SU-DHL-6 (cell line): ENCODE data around the gene MEIS1.

Source experiments
- H2AFZ ChIP-seq: fragments of 200-600 bp; sonication (generic); 2 replicates; pipeline ENCODE4 v1.6.1; 2014; ENCODE audit warnings: low read depth, mild to moderate bottlenecking, moderate library complexity, mixed read lengths, antibody characterized with exemption, low read length; ENCODE audit not compliant: severe bottlenecking
- H3F3A ChIP-seq: fragments of 200-600 bp; shearing (Covaris generic); 2 replicates; pipeline ENCODE4 v1.6.0; 2016; ENCODE audit warnings: antibody characterized with exemption, mild to moderate bottlenecking; ENCODE audit not compliant: insufficient read depth
- H3K27ac ChIP-seq: fragments of 200-600 bp; sonication (generic); 2 replicates; pipeline ENCODE4 v1.5.1; 2016; ENCODE audit warnings: low read depth, mild to moderate bottlenecking, low read length, moderate library complexity, mixed read lengths
- H3K27me3 ChIP-seq: fragments of 200-600 bp; sonication (generic), shearing (Covaris generic); 2 replicates; pipeline ENCODE4 v1.6.0; 2014; ENCODE audit warnings: mild to moderate bottlenecking, low read length
- H3K36me3 ChIP-seq: fragments of 200-600 bp; sonication (generic); 2 replicates; pipeline ENCODE4 v1.6.1; 2014; ENCODE audit warnings: mild to moderate bottlenecking, low read length, mixed read lengths
- H3K4me2 ChIP-seq: fragments of 300-600, 200-600 bp; shearing (Covaris generic), sonication (generic); 2 replicates; pipeline ENCODE4 v1.6.0; 2014; ENCODE audit warnings: low read length, low read depth, mild to moderate bottlenecking; ENCODE audit not compliant: poor library complexity, severe bottlenecking
- H3K4me3 ChIP-seq: fragments of 200-600 bp; sonication (generic); 2 replicates; pipeline ENCODE4 v1.5.1; 2014; ENCODE audit warnings: antibody characterized with exemption, low read length, mild to moderate bottlenecking, mixed read lengths; ENCODE audit not compliant: insufficient read depth, poor library complexity, severe bottlenecking
- H3K79me2 ChIP-seq: fragments of 200-600 bp; sonication (generic); 2 replicates; pipeline ENCODE4 v1.6.1; 2014; ENCODE audit warnings: mild to moderate bottlenecking, low read length, moderate library complexity; ENCODE audit not compliant: insufficient read depth
- H3K9ac ChIP-seq: fragments of 200-600 bp; sonication (generic); 2 replicates; pipeline ENCODE4 v1.7.0; 2014; ENCODE audit warnings: mild to moderate bottlenecking, low read length
- H3K9me2 ChIP-seq: fragments of 200-600 bp; sonication (generic); replicated peaks from 2 replicates; pipeline ENCODE4 v1.6.1; 2014; ENCODE audit warnings: low read length; ENCODE audit not compliant: insufficient read depth
- H3K9me3 ChIP-seq: fragments of 200-600 bp; sonication (generic); 2 replicates; pipeline ENCODE4 v1.6.1; 2014; ENCODE audit warnings: low read length, mixed read lengths; ENCODE audit not compliant: insufficient read depth
- H4K20me1 ChIP-seq: fragments of 200-600 bp; sonication (generic); 2 replicates; pipeline ENCODE4 v1.6.1; 2014; ENCODE audit warnings: low read depth, mild to moderate bottlenecking, antibody characterized with exemption, low read length, moderate library complexity, mixed read lengths
- CTCF ChIP-seq: fragments of 200-600 bp; sonication (generic); IDR thresholded peaks from one replicate; pipeline ENCODE4 v1.5.1; 2017; ENCODE audit warnings: antibody characterized with exemption, mild to moderate bottlenecking, low read length, moderate library complexity; ENCODE audit not compliant: insufficient read depth, poor library complexity, severe bottlenecking
- EZH2phosphoT487 ChIP-seq: fragments of 200-600 bp; sonication (generic), shearing (Covaris generic); conservative IDR thresholded peaks from 2 replicates; pipeline ENCODE4 v1.6.1; 2018; ENCODE audit warnings: mild to moderate bottlenecking, antibody characterized with exemption, low read length, moderate library complexity, mixed read lengths

MEIS1 gene

GRCh38 chr2:66525606-66526005 lies 90.7 kb downstream of the MEIS1 start:
- Histone ChIP-seq H3K36me3 (no peaks in the 10 kb centered on the region), H3K27ac (no peak overlapping the region), H3K9me3 (no peaks in the 10 kb centered on the region), H3K9me2 (no peaks in the 10 kb centered on the region), H3K9ac (no peak overlapping the region), H3K4me2 (no peak overlapping the region), H3K27me3 (no peaks in the 10 kb centered on the region), H4K20me1 (no peaks in the 10 kb centered on the region), H3K79me2 (no peaks in the 10 kb centered on the region), H3K4me3 (no peak overlapping the region), H3F3A (no peaks in the 10 kb centered on the region), H2AFZ (no peak overlapping the region)
- TF ChIP-seq EZH2phosphoT487 (no peak), CTCF (no peak)

DNA sequence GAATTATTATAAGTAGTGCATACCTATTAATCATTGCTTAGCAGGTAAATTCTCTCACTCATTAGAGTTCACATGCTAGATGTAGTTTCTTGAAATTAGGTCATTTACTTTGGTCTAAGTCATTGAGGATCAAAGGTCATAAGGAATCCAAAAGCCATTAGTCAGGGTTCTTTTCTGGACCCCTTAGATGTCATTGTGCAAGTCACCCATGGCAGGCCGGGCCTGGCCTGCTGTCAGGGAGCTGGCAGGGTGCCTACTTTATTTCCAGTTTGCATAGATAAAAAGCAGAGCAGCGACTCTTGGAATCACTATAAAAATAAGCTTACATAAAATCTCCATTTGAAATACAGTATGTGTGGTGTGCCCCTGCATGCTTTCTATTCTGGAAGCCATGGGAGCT lies 91.3 kb downstream of the MEIS1 start:
- Histone ChIP-seq H3K9me3 (no peaks in the 10 kb centered on the region), H3K36me3 (no peaks in the 10 kb centered on the region), H3K27me3 (no peaks in the 10 kb centered on the region), H3K9ac (no peak overlapping the region), H3K79me2 (no peaks in the 10 kb centered on the region), H3K4me2 (no peak overlapping the region), H3F3A (no peaks in the 10 kb centered on the region), H2AFZ (no peak overlapping the region), H4K20me1 (no peaks in the 10 kb centered on the region), H3K9me2 (no peaks in the 10 kb centered on the region), H3K27ac (no peak overlapping the region), H3K4me3 (no peak overlapping the region)
- TF ChIP-seq CTCF, result no peak
- TF ChIP-seq EZH2phosphoT487, result no peak

DNA sequence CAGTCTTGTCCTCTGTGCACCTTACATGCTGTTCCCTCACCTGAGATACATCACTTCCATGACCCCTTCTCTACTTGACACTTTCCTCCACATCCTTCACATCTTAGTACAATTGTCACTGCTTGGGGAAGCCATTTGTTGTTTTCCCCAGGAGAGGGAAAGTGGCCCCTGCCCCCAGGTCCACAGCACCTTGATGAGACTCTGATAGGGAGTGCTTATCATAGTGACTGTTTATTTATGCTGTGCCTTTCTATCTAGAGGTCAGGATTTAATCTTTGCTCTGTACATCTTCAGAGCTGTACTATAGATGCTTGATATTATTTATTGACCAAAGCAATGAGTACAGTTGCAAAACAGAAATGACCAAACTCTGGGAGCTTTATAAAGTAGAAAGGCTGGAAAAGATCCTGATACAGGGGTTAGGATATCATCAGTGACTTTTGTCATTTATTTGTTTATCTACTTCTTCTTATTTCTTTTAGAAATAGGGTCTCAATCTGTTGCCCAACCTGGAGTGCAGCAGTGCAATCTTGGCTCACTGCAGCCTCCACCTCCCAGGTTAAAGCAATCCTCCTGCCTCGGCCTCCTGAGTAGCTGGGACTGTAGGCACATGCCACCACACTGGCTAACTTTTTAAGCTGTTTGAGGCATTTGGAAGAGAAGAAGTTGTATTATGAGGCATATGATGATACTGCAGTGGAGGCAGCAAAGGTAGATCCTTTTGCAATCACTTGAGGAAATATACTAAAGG lies 94.2 kb downstream of the MEIS1 start:
- H3K4me3 ChIP-seq, result no peak overlapping the region

More for the DNA sequence above, 94.2 kb downstream of the MEIS1 start:
- Histone ChIP-seq H3K9me2 (no peaks in the 10 kb centered on the region), H3K36me3 (no peaks in the 10 kb centered on the region), H3F3A (no peaks in the 10 kb centered on the region), H3K27me3 (no peaks in the 10 kb centered on the region), H2AFZ (no peak overlapping the region), H3K4me2 (no peak overlapping the region), H4K20me1 (no peaks in the 10 kb centered on the region), H3K9ac (no peak overlapping the region), H3K79me2 (no peaks in the 10 kb centered on the region), H3K27ac (no peak overlapping the region), H3K9me3 (no peaks in the 10 kb centered on the region)
- no peak for TF ChIP-seq EZH2phosphoT487
- TF ChIP-seq CTCF, result no peak
